GM19324 (cell line): Measurements from ENCODE around the gene APBB1IP.
A peak's percentile ranks its signal among the peaks of the same experiment; 100 is the strongest.
"Not testable (repeated sequence)": the region's sequence is repeated elsewhere in the genome, so short reads cannot be mapped to it uniquely, and the experiment has no call there.

Source experiments
- ATAC-seq: cut with Tn5 transposase; IDR thresholded peaks from one replicate; pipeline ENCODE4 v1.9.1; 2021; ENCODE audit warnings: mild to moderate bottlenecking, moderate library complexity; ENCODE audit not compliant: unreplicated experiment, low FRiP score

The APBB1IP gene

GRCh38 chr10:26474845-26475244 lies 36.7 kb downstream of the APBB1IP start:
- not testable (repeated sequence) for ATAC-seq

GRCh38 chr10:26475386-26475785 lies 37.2 kb downstream of the APBB1IP start:
- ATAC-seq, result no peak

GRCh38 chr10:26477501-26477900 lies 39.4 kb downstream of the APBB1IP start:
- no peak for ATAC-seq

- no peak for ATAC-seq
Observed at GRCh38 chr10:26478061-26478460, 39.9 kb downstream of the APBB1IP start.

GRCh38 chr10:26479766-26480492 lies 41.8 kb downstream of the APBB1IP start:
- ATAC-seq, result no peak

GRCh38 chr10:26481315-26481692 lies 43.2 kb downstream of the APBB1IP start:
- no peak for ATAC-seq

GRCh38 chr10:26481914-26482550 lies 43.9 kb downstream of the APBB1IP start:
- ATAC-seq, result peak; percentile 46

GRCh38 chr10:26483554-26483953 lies 45.4 kb downstream of the APBB1IP start:
- ATAC-seq, result no peak

GRCh38 chr10:26485150-26485941 lies 47.2 kb downstream of the APBB1IP start:
- no peak for ATAC-seq

- no peak for ATAC-seq
Observed at GRCh38 chr10:26486304-26486703, 48.2 kb downstream of the APBB1IP start.

GRCh38 chr10:26486990-26487850 lies 49.1 kb downstream of the APBB1IP start:
- ATAC-seq, result peak; percentile 67

GRCh38 chr10:26488344-26488743 lies 50.2 kb downstream of the APBB1IP start:
- ATAC-seq, result no peak

- no peak for ATAC-seq
Observed at GRCh38 chr10:26489081-26489480, 50.9 kb downstream of the APBB1IP start.

GRCh38 chr10:26490367-26490766 lies 52.2 kb downstream of the APBB1IP start:
- ATAC-seq, result not testable (repeated sequence)

GRCh38 chr10:26491276-26491675 lies 53.1 kb downstream of the APBB1IP start:
- no peak for ATAC-seq

GRCh38 chr10:26491934-26492333 lies 53.8 kb downstream of the APBB1IP start:
- ATAC-seq, result no peak

GRCh38 chr10:26492725-26493124 lies 54.6 kb downstream of the APBB1IP start:
- ATAC-seq, result not testable (repeated sequence)

- no peak for ATAC-seq
Observed at GRCh38 chr10:26494018-26494417, 55.9 kb downstream of the APBB1IP start.

GRCh38 chr10:26499426-26499825 lies 61.3 kb downstream of the APBB1IP start:
- ATAC-seq, result no peak

GRCh38 chr10:26502986-26503385 lies 64.8 kb downstream of the APBB1IP start:
- no peak for ATAC-seq
